GM21619 (cell line): ENCODE data around the gene SLC4A4.

Experiments
- ATAC-seq: cut with Tn5 transposase; IDR thresholded peaks from one replicate; pipeline ENCODE4 v1.9.1; 2021; ENCODE audit not compliant: unreplicated experiment

The SLC4A4 gene

GRCh38 chr4:71533121-71533520, 194.3 kb downstream of the SLC4A4 start:
- no peak for ATAC-seq

GRCh38 chr4:71537551-71538065, 198.8 kb downstream of the SLC4A4 start:
- no peak for ATAC-seq

GRCh38 chr4:71538528-71538927, 199.7 kb downstream of the SLC4A4 start:
- ATAC-seq = no peak

- ATAC-seq = no peak
These were observed 202.0 kb downstream of the SLC4A4 start for GRCh38 chr4:71540749-71541269.

- ATAC-seq = no peak
These were observed 202.7 kb downstream of the SLC4A4 start for GRCh38 chr4:71541541-71541940.

- ATAC-seq = no peak
These were observed 206.3 kb downstream of the SLC4A4 start for GRCh38 chr4:71545168-71545567.

GRCh38 chr4:71549516-71550160, 210.8 kb downstream of the SLC4A4 start:
- ATAC-seq = no peak

- peak; percentile 61 for ATAC-seq
These were observed 211.7 kb downstream of the SLC4A4 start for GRCh38 chr4:71550220-71551165.

- ATAC-seq = no peak
These were observed 214.8 kb downstream of the SLC4A4 start for GRCh38 chr4:71553605-71554004.

- no peak for ATAC-seq
These were observed 215.2 kb downstream of the SLC4A4 start for GRCh38 chr4:71554025-71554424.

GRCh38 chr4:71558248-71558647, 219.4 kb downstream of the SLC4A4 start:
- ATAC-seq = peak; percentile 87

GRCh38 chr4:71559957-71560571, 221.2 kb downstream of the SLC4A4 start:
- ATAC-seq = no peak

GRCh38 chr4:71564775-71565174, 226.0 kb downstream of the SLC4A4 start:
- no peak for ATAC-seq

GRCh38 chr4:71566856-71567255, 228.0 kb downstream of the SLC4A4 start:
- no peak for ATAC-seq

GRCh38 chr4:71568131-71568530, 229.3 kb downstream of the SLC4A4 start:
- no peak for ATAC-seq

GRCh38 chr4:71570492-71570891, 231.7 kb downstream of the SLC4A4 start:
- ATAC-seq = no peak

GRCh38 chr4:71571346-71571745, 232.5 kb downstream of the SLC4A4 start:
- ATAC-seq = no peak

- ATAC-seq = no peak
These were observed 245.2 kb downstream of the SLC4A4 start for GRCh38 chr4:71583971-71584370.

GRCh38 chr4:71584585-71584984, 245.8 kb downstream of the SLC4A4 start:
- no peak for ATAC-seq

- ATAC-seq = no peak
These were observed 247.4 kb downstream of the SLC4A4 start for GRCh38 chr4:71586087-71586763.

GRCh38 chr4:71587995-71588394, 249.2 kb downstream of the SLC4A4 start:
- ATAC-seq = no peak
